T-helper 1 cell treated with Interleukin-12 subunit alpha and Interleukin-12 subunit beta and Interleukin-4 antibody, amounts not matched to agents 30 μg/mL and 1 μg/mL, for 36 hours (primary cell): Measurements from ENCODE around the gene MSX2.

ENCODE experiments used
- H3K27ac Mint-ChIP-seq: one replicate; pipeline ENCODE4 v1.8.0; 2021; ENCODE audit warnings: mild to moderate bottlenecking, mixed read lengths
- H3K27me3 Mint-ChIP-seq: one replicate; pipeline ENCODE4 v1.8.0; 2021; ENCODE audit warnings: low read depth, mixed read lengths
- H3K36me3 Mint-ChIP-seq: one replicate; pipeline ENCODE4 v1.8.0; 2021; ENCODE audit warnings: low read depth, mixed read lengths
- H3K4me1 Mint-ChIP-seq: one replicate; pipeline ENCODE4 v1.8.0; 2021; ENCODE audit warnings: low read depth, mixed read lengths
- H3K4me3 Mint-ChIP-seq: one replicate; pipeline ENCODE4 v1.8.0; 2021; ENCODE audit warnings: mild to moderate bottlenecking, moderate library complexity, mixed read lengths
- H3K9me3 Mint-ChIP-seq: one replicate; pipeline ENCODE4 v1.8.0; 2021; ENCODE audit warnings: mixed read lengths

MSX2 gene

DNA sequence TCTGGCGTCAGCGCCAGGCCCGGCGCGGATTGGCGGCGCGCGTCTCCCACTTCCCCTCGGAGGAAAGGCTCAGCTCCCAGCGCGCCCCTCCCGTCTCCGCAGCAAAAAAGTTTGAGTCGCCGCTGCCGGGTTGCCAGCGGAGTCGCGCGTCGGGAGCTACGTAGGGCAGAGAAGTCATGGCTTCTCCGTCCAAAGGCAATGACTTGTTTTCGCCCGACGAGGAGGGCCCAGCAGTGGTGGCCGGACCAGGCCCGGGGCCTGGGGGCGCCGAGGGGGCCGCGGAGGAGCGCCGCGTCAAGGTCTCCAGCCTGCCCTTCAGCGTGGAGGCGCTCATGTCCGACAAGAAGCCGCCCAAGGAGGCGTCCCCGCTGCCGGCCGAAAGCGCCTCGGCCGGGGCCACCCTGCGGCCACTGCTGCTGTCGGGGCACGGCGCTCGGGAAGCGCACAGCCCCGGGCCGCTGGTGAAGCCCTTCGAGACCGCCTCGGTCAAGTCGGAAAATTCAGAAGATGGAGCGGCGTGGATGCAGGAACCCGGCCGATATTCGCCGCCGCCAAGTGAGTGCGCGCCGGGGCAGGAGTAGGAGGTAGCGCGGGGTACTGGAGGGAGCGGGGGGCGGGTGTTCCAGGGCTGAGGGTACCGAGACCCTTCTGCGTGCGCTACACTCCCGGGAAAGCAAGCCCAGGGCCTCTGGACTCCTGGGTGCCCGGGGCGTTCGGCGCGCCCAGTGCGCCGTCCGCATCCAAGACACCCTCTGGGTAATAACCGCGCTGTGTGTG is at the start of gene MSX2:
TSS of gene MSX2 (plus strand) at position 99 of the 777 bp plus-strand sequence. CDS start at position 177, 78 bp downstream.
- Mint-ChIP-seq H3K27ac (peak within 1 kb of the TSS; percentile 77), H3K4me3 (no peak within 1 kb of the TSS), H3K9me3 (peaks cover 5% of the 10 kb centered on the region), H3K27me3 (peaks cover 88% of the 10 kb centered on the region), H3K4me1 (peaks cover 5% of the 10 kb centered on the region), H3K36me3 (peaks cover 3% of the 10 kb centered on the region)

DNA sequence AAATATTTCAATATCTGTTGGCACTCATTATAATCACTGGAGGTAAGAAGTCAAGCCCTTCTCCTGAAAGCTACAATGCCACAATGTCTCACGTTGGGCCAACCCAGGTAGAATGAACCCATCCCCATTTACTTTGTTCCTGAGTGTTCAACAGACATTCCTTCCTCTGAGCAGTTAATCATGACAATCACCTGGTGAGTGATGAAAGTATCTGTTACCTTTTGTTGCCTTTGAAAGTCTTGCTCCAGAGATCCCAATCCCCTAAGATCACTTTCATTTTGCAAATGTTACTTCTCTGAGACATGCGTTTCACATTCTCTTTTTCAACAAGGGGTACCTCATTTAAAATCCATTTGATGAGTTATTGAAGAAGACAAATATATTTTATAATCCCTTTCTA is 49.3 kb upstream of the MSX2 start:
- Mint-ChIP-seq H3K36me3 (no peaks in the 10 kb centered on the region), H3K27ac (no peak overlapping the region), H3K27me3 (no peaks in the 10 kb centered on the region), H3K4me3 (no peak overlapping the region), H3K4me1 (no peaks in the 10 kb centered on the region), H3K9me3 (no peaks in the 10 kb centered on the region)

DNA sequence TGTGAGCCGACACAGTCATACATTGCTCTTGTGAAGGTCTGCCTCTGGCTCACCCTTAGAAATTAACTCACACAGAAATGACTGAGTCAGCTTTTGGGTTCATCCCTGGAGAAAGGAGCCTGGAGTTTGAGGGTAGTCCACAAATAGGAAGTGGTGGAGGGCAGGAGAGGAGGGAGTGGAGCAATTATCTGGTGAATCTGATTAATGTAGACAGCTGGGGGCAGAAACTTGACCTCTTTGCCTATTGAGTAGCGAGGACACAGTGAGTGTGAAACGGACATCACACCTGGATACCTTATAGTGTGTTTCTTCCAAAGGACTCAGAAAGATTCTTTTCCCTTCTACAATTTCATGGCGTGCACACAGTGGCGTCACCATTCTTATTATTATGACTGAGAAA is 48.5 kb upstream of the MSX2 start:
- no peaks in the 10 kb centered on the region for H3K36me3 Mint-ChIP-seq
- H3K4me3 Mint-ChIP-seq: no peak overlapping the region
- no peaks in the 10 kb centered on the region for H3K9me3 Mint-ChIP-seq
- no peaks in the 10 kb centered on the region for H3K27me3 Mint-ChIP-seq
- H3K27ac Mint-ChIP-seq: no peak overlapping the region
- no peaks in the 10 kb centered on the region for H3K4me1 Mint-ChIP-seq

DNA sequence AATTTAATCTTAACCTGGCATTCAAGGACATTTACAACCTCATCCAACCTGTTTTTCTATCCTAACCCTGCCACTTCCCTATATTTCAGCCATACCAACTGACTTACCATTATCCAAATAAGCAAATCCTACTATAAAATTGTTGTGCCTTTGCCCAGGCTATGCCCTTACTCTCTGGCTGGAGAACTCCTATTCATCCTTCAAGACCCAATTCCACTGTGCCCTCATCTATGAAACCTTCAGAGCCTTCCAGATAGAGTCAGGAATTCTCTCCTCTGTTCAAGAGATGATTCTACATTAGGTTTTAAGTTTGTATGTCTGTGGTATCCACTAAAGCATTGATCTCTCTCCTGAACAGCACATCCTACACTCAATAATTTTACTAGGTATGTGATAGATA is 46.3 kb upstream of the MSX2 start:
- no peaks in the 10 kb centered on the region for H3K9me3 Mint-ChIP-seq
- no peak overlapping the region for H3K4me3 Mint-ChIP-seq
- no peaks in the 10 kb centered on the region for H3K4me1 Mint-ChIP-seq
- no peaks in the 10 kb centered on the region for H3K27me3 Mint-ChIP-seq
- no peaks in the 10 kb centered on the region for H3K36me3 Mint-ChIP-seq
- H3K27ac Mint-ChIP-seq: no peak overlapping the region

DNA sequence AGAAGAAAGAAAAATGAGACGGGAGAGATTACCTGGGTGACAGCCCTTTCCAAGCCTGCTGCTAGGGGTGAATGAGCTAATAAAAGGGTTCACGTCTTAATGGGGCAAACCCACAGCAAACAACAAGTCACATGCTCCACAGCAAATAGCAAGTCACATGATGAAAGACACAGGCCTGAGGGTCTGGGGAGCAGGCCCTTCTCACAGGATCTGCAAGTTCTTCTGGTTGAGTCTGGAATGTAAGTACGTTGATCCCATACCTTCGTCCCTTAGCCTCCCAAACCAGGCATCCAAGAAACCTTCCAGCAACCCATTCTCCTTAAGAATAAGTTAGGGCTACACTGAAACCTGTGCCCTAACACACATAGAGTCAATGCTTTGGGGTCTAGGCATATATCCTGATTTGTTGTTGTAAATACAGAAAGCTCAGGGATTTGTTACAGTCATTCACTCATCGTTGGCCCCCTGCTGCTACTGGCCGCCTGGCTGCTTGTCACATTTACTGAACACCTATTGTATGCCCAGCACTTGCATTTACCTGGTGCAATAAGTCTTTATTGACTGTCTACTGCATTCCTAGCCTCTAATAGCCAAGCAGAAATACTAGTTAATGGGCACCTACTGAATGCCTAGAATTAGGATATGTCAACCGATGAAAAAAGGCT is 43.3 kb upstream of the MSX2 start:
- no peaks in the 10 kb centered on the region for H3K4me1 Mint-ChIP-seq
- H3K27me3 Mint-ChIP-seq: no peaks in the 10 kb centered on the region
- H3K9me3 Mint-ChIP-seq: no peaks in the 10 kb centered on the region
- no peaks in the 10 kb centered on the region for H3K36me3 Mint-ChIP-seq
- no peak overlapping the region for H3K27ac Mint-ChIP-seq
- H3K4me3 Mint-ChIP-seq: no peak overlapping the region

DNA sequence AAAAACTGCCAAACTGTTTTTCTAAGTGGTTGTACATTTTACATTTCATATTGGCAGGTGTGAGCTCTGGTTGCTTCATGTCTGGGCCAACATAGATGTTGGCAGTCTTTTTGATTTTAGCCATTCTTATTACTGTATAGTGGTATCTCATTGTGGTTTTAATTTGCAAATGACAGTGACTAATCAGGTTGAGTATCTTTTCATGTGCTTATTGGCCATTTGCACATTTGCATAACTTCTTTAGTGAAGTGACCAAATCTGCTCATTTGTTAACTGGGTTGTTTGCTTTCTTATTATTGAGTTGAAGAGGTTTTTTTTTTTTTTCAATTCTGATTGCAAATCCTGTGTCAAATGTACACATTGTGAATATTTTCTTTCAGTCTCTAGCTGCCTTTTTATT is 36.9 kb upstream of the MSX2 start:
- peaks cover 43% of the 10 kb centered on the region for H3K27me3 Mint-ChIP-seq

DNA sequence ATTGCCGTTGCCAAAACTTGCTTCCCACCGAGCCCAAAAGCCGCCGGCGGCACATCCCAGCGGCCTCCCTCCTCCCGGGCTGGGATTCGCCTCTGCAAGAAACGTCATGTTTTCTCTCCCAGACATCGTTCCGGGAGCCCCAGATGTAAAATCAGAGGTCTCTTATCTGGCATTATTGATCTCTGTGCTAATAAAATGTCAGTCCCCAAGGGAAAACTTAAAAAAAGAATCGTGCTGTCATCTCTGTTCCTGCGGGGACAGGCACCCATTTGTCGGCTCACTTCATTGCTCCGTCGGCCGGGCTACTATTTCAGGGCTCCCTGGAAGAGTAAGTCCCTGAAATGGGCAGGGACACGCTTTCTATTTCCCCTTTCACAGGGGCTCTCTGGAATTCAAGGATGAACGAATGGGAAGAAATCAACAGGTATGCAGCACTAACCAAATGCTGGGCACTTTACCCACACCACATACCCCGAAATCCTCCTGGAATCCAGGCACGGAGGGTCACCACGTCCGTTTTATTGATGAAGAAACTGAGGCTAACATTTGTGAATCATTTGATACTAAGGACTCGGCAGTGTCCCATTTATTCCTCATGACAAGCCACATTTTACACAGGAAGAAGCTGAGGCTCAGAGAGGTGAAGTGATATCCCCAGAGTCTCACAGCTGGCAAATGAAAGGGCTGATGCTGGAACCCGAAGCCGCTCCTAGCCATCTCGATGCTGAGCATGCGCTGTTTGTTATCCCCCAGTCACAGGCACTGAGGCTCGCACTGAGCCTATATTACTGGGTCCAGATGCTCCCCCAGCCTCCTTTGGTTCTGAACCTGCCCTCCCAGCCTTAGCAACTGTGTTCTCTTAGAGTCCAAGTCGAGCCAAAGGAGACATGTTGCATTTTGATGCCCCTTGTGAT is 35.7 kb upstream of the MSX2 start:
- Mint-ChIP-seq H3K4me1 (no peaks in the 10 kb centered on the region), H3K27me3 (peaks cover 55% of the 10 kb centered on the region), H3K4me3 (no peak overlapping the region), H3K9me3 (no peaks in the 10 kb centered on the region), H3K27ac (no peak overlapping the region), H3K36me3 (no peaks in the 10 kb centered on the region)

More for the DNA sequence above, 36.9 kb upstream of the MSX2 start:
- no peak overlapping the region for H3K4me3 Mint-ChIP-seq
- no peaks in the 10 kb centered on the region for H3K4me1 Mint-ChIP-seq
- H3K9me3 Mint-ChIP-seq: no peaks in the 10 kb centered on the region
- H3K27ac Mint-ChIP-seq: no peak overlapping the region
- H3K36me3 Mint-ChIP-seq: no peaks in the 10 kb centered on the region

DNA sequence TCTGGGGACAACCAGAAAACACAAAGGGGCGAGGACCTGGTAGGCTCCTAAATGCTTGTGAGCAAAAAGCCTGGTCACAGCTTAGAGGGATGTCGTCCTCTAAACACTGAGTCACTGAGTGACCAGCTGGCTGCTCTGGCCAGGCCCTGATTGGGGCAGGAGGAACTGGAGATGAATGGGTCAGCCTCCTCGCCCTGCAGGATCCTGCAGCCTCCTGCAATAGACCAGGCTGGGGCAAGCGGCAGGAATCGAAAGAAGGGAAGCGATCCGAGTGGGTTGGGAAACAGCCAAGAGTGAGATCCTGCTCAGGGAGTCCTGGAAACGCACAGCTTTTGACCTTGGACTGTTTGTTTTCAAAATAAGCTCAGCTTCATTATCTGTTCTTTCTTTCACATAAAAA is 34.1 kb upstream of the MSX2 start:
- Mint-ChIP-seq H3K4me1 (no peaks in the 10 kb centered on the region), H3K9me3 (no peaks in the 10 kb centered on the region), H3K27ac (no peak overlapping the region), H3K36me3 (no peaks in the 10 kb centered on the region), H3K27me3 (peaks cover 61% of the 10 kb centered on the region), H3K4me3 (no peak overlapping the region)

DNA sequence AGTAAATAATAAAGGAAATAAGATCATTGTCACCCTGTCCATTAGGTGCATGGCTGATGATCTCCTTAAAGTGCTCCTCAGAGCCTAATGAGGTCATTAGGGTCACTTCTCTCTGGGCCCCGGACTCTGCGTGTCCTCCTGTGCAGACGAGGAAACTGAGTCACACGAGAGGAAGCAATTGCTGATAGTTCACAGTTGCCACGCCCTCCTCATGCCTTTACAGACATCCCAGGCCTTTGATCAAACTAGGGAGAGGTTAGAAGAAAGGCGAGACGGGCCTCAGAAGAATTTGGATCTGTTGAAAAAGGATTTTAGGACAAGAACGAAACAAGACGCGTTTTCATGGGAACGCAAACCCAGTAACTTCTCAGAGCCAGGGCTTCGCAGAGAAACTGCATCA is 32.0 kb upstream of the MSX2 start:
- Mint-ChIP-seq H3K4me3 (no peak overlapping the region), H3K36me3 (no peaks in the 10 kb centered on the region), H3K4me1 (no peaks in the 10 kb centered on the region), H3K9me3 (no peaks in the 10 kb centered on the region), H3K27me3 (peaks cover 61% of the 10 kb centered on the region), H3K27ac (no peak overlapping the region)

DNA sequence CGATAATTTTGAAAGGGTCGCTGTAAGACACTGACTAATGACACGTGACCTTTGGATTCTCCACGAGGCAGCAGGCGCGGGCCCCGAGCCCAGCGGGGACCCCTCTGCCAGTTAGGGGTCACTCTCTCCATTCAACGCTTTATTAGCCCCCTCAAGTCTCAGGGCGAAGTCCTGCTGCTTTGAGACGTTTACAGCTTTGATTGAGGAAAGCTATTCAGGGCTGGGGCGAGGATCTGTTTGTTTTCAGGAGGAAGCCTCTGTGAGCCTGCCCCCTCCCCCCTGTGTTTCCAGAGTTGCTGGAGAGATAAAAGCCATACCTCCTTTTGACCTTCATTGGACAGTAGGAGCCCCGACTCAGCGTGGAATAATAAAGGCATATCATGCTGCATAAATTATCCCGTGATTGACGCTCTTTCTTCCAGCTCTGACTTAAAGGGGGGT is 31.4 kb upstream of the MSX2 start:
- peaks cover 55% of the 10 kb centered on the region for H3K27me3 Mint-ChIP-seq
- no peaks in the 10 kb centered on the region for H3K36me3 Mint-ChIP-seq
- no peak overlapping the region for H3K4me3 Mint-ChIP-seq
- no peak overlapping the region for H3K27ac Mint-ChIP-seq
- no peaks in the 10 kb centered on the region for H3K4me1 Mint-ChIP-seq
- no peaks in the 10 kb centered on the region for H3K9me3 Mint-ChIP-seq

DNA sequence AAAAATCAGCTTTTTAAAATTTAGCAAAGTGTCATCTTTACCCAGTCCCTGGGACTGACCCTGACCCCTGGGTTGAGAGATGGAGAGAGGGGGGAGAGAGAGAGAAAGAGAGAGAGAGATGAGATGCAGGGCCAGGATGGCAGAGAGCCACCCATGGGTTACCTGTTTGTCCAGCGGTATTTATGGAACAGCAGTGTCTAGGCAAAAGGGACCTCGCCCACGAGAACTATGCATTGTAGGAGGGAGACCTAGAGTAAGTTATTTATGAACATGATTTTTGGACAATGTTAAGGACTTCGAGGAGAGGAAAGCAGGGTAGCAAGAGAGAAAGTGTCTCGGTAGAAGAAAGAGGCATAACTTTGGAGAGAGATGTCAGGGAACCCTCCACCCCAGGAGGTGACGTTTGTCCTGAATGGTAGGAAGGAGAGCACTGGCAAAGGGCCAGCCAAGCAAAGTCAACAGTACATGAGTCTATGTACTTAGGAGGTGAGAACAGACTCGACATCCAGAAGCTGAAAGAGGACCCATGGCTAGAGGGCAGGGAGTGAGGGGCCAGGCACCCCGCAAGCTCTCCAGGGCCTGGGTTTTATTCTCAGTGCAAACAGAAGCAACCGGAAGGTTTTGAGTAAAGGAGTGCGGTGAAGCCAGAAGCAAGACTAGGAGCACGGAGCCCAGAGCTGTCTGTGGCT is 30.5 kb upstream of the MSX2 start:
- no peak overlapping the region for H3K4me3 Mint-ChIP-seq
- peaks cover 47% of the 10 kb centered on the region for H3K27me3 Mint-ChIP-seq
- no peaks in the 10 kb centered on the region for H3K9me3 Mint-ChIP-seq
- H3K27ac Mint-ChIP-seq: no peak overlapping the region
- H3K36me3 Mint-ChIP-seq: no peaks in the 10 kb centered on the region
- H3K4me1 Mint-ChIP-seq: no peaks in the 10 kb centered on the region

DNA sequence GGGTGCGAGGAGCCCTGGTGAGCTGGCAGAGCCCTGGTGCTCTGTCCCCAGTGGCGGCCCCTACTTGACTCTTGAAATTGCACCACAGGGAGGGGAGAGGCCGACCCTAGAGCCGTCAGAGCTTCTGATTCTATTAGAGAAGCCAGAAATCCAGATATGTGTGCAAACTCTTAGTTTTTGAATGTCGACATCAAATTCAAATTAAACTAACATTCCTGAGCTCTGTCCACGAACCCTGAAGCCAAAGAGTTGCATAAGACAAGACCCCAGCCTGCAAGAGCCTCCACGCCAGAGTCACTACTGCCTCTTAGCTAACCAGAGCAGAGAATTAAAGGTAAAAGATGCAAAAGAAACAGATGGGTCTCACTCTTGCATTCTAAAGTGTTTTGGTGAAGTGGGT is 29.8 kb upstream of the MSX2 start:
- no peak overlapping the region for H3K27ac Mint-ChIP-seq
- peaks cover 41% of the 10 kb centered on the region for H3K27me3 Mint-ChIP-seq
- H3K9me3 Mint-ChIP-seq: no peaks in the 10 kb centered on the region
- no peaks in the 10 kb centered on the region for H3K4me1 Mint-ChIP-seq
- no peaks in the 10 kb centered on the region for H3K36me3 Mint-ChIP-seq
- no peak overlapping the region for H3K4me3 Mint-ChIP-seq

DNA sequence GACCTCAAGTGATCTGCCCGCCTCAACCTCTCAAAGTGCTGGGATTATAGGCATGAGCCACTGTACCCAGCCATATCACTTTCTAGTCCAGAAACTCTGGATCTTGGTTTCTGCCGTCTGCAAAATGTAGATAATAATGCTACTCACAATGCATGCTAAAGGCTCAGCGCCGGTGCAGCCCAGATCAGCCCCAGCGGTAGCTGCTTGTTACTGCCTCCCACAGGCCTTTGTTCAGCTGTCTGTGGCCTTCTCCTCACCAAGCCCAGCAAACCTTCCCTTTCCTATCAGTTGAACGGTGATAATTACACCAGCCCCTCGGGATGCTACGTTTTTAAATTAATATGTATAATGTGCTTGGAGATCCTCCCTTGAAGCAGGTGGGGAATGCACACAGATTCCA is 26.2 kb upstream of the MSX2 start:
- Mint-ChIP-seq H3K27ac (no peak overlapping the region), H3K4me3 (no peak overlapping the region), H3K27me3 (peaks cover 12% of the 10 kb centered on the region), H3K9me3 (no peaks in the 10 kb centered on the region), H3K4me1 (no peaks in the 10 kb centered on the region), H3K36me3 (no peaks in the 10 kb centered on the region)

DNA sequence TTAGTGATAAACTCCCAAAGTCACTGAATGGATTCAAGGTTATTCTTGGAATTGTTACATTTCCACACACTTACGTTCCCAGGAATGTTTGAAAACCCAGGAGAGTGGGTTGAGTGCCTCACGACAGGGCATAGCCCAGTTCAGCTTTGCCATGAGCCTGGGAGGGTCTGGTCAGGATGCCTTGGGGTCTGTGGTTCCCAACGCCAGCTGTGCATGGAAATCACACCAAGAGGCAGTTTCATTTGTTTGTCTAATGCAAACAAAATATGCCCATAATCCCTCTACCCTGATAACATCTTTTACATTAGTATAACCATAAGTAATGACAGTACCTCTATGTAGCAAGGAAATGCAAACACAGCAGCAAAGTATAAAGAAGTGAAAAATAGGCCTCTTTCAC is 25.3 kb upstream of the MSX2 start:
- no peak overlapping the region for H3K27ac Mint-ChIP-seq
- H3K4me3 Mint-ChIP-seq: no peak overlapping the region
- no peaks in the 10 kb centered on the region for H3K36me3 Mint-ChIP-seq
- H3K9me3 Mint-ChIP-seq: no peaks in the 10 kb centered on the region
- no peaks in the 10 kb centered on the region for H3K4me1 Mint-ChIP-seq
- peaks cover 2% of the 10 kb centered on the region for H3K27me3 Mint-ChIP-seq
